Non-pigmented ciliary epithelial cell (primary cell): ENCODE results near the gene SUPT20HL2.
"Not testable (repeated sequence)": the region's sequence is repeated elsewhere in the genome, so short reads cannot be mapped to it uniquely, and the experiment has no call there.

ENCODE experiments used
- DNase-seq: peaks from one replicate; pipeline ENCODE4 v3.0.0-alpha.2; 2010; ENCODE audit warnings: low read depth

Gene SUPT20HL2

GRCh38 chrX:24314019-24314635, at the start of gene SUPT20HL2:
Gene SUPT20HL2, minus strand, starts transcription at chrX:24314069. Its CDS starts 754 bp downstream, at chrX:24313315.
- DNase-seq = no peak

GRCh38 chrX:24362089-24362745, 48.3 kb upstream of the SUPT20HL2 start:
- DNase-seq = not testable (repeated sequence)

- no peak for DNase-seq
These were observed 46.4 kb upstream of the SUPT20HL2 start, which contains the start of gene SUPT20HL1 for GRCh38 chrX:24360272-24360671. Gene SUPT20HL1, plus strand, starts transcription at chrX:24360639. Its CDS starts 2,122 bp downstream, at chrX:24362761.

- no peak for DNase-seq
These were observed 43.2 kb upstream of the SUPT20HL2 start for GRCh38 chrX:24357106-24357505.

- DNase-seq = no peak
These were observed 41.2 kb upstream of the SUPT20HL2 start for GRCh38 chrX:24355095-24355494.

- no peak for DNase-seq
These were observed 36.3 kb upstream of the SUPT20HL2 start for GRCh38 chrX:24350217-24350616.

- no peak for DNase-seq
These were observed 34.0 kb upstream of the SUPT20HL2 start for GRCh38 chrX:24347881-24348280.

- DNase-seq = no peak
These were observed 29.9 kb upstream of the SUPT20HL2 start for GRCh38 chrX:24343719-24344118.

- peak; percentile 68 for DNase-seq
These were observed 27.9 kb upstream of the SUPT20HL2 start for GRCh38 chrX:24341795-24342194.

- DNase-seq = no peak
These were observed 26.6 kb upstream of the SUPT20HL2 start for GRCh38 chrX:24340501-24340900.

GRCh38 chrX:24339911-24340310, 26.0 kb upstream of the SUPT20HL2 start:
- no peak for DNase-seq

- DNase-seq = no peak
These were observed 22.0 kb upstream of the SUPT20HL2 start for GRCh38 chrX:24335871-24336270.

GRCh38 chrX:24334461-24334860, 20.6 kb upstream of the SUPT20HL2 start:
- no peak for DNase-seq

GRCh38 chrX:24333371-24333770, 19.5 kb upstream of the SUPT20HL2 start:
- no peak for DNase-seq

GRCh38 chrX:24332878-24333277, 19.0 kb upstream of the SUPT20HL2 start:
- DNase-seq = no peak

GRCh38 chrX:24325231-24325630, 11.4 kb upstream of the SUPT20HL2 start:
- no peak for DNase-seq

- DNase-seq = no peak
These were observed 8.0 kb upstream of the SUPT20HL2 start for GRCh38 chrX:24321741-24322395.

- DNase-seq = no peak
These were observed 3.7 kb upstream of the SUPT20HL2 start for GRCh38 chrX:24317567-24317966.

GRCh38 chrX:24316111-24316510, 2.2 kb upstream of the SUPT20HL2 start:
- no peak for DNase-seq

- DNase-seq = not testable (repeated sequence)
These were observed 1.6 kb downstream of the SUPT20HL2 start for GRCh38 chrX:24312249-24312607.

- not testable (repeated sequence) for DNase-seq
These were observed 2.2 kb downstream of the SUPT20HL2 start for GRCh38 chrX:24311507-24312248.

GRCh38 chrX:24310916-24311315, 3.0 kb downstream of the SUPT20HL2 start:
- DNase-seq = not testable (repeated sequence)
